Inflammatory macrophage treated with lipopolysaccharide for 4 hours (primary cell): Measurements from ENCODE around the gene NCBP1.
"Not testable (repeated sequence)": the region's sequence is repeated elsewhere in the genome, so short reads cannot be mapped to it uniquely, and the experiment has no call there.

Experiments used
- DNase-seq: peaks from one replicate; pipeline ENCODE4 v3.0.0-alpha.2; 2020

Gene NCBP1, protein sequence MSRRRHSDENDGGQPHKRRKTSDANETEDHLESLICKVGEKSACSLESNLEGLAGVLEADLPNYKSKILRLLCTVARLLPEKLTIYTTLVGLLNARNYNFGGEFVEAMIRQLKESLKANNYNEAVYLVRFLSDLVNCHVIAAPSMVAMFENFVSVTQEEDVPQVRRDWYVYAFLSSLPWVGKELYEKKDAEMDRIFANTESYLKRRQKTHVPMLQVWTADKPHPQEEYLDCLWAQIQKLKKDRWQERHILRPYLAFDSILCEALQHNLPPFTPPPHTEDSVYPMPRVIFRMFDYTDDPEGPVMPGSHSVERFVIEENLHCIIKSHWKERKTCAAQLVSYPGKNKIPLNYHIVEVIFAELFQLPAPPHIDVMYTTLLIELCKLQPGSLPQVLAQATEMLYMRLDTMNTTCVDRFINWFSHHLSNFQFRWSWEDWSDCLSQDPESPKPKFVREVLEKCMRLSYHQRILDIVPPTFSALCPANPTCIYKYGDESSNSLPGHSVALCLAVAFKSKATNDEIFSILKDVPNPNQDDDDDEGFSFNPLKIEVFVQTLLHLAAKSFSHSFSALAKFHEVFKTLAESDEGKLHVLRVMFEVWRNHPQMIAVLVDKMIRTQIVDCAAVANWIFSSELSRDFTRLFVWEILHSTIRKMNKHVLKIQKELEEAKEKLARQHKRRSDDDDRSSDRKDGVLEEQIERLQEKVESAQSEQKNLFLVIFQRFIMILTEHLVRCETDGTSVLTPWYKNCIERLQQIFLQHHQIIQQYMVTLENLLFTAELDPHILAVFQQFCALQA

DNA sequence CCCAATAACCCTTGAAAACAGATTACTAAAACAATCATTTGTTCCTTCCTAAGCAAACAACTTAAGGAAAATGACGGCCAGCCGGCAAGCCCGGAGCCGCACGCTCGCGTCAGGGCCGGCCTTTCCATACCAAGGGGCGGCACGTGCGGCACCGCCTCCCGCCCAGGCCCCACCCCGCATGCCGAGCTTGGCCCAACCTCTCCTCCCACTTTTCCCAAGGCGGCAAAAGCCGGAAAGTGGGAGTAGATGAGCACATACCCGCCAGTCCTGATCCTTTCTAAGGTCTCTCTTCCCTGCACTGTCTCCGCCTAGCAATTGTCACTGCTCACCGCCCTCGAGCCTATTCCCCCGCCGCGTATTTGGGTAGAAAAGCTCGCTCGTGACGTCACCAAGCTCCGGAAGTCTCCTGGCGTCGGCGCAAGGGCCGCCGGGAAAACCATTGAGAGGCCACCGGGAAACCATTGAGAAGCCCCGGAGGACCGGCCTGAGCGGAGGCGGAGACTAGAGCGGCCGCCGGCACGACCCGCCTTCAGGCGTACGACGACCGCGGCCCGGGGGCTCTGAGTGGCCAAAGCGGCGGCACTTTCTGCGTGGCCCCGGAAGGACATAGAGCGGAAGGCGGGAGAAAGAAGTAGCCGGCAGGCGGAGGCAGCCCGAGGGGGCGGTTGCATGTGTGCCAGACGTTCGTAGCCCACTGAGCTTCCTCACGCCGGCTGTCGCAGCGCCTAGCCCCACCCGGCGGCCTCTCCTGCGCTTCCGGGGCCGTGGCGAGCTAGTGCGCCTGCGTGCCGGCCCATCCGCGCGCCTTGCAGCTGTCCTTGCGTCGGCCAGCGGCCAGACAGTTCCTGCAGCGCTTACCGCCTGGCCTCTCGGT lies at the start of gene NCBP1, which contains the start of gene TSTD2:
Gene NCBP1, plus strand, starts transcription at position 837 of the 874 bp plus-strand sequence. CDS start 61 bp downstream, outside the sequence.
Gene TSTD2, minus strand, starts transcription at position 384 of the 874 bp plus-strand sequence. CDS start 5,806 bp downstream, outside the sequence.
- peak; percentile 99 for DNase-seq

DNA sequence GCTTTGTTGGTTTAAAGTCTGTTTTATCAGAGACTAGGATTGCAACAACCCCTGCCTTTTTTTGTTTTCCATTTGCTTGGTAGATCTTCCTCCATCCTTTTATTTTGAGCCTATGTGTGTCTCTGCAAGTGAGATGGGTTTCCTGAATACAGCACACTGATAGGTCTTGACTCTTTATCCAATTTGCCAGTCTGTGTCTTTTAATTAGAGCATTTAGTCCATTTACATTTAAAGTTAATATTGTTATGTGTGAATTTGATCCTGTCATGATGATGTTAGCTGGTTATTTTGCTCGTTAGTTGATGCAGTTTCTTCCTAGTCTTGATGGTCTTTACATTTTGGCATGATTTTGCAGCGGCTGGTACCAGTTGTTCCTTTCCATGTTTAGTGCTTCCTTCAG lies 48.8 kb upstream of the NCBP1 start:
- DNase-seq: not testable (repeated sequence)

DNA sequence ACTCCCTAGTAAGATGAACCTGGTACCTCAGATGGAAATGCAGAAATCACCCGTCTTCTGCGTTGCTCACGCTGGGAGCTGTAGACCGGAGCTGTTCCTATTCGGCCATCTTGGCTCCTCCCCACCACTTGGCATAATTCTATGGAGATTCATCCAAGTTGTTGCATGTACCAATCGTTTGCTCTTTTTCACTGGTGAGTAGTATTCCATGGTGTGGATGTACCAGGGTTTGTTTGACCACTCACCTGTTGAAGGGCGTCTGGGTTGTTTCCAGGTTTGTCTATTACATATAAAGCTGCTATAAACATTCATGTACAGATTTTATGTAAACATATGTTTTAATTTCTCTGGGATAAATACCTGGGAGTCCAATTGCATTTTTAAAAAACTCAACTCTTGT lies 46.7 kb upstream of the NCBP1 start:
- not testable (repeated sequence) for DNase-seq

DNA sequence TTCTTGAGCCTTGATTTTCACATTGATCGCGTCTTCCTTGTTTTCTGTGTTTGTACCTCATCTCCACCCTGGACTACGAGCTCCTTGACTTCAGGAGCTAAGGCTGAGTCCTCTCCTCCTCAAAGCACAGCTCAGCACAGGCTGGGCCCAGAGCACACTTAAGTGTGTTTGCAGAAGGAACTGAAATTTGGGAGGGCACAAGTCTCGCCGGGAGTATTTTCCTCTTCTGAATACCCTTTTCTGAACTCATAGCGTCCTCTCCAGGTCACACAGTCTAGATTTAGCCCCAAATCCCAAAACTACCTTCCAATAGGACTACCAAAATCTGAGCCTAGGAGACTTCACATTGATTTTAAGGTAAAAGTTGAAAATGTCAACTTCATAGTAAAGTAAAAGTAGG lies 42.1 kb upstream of the NCBP1 start:
- no peak for DNase-seq

DNA sequence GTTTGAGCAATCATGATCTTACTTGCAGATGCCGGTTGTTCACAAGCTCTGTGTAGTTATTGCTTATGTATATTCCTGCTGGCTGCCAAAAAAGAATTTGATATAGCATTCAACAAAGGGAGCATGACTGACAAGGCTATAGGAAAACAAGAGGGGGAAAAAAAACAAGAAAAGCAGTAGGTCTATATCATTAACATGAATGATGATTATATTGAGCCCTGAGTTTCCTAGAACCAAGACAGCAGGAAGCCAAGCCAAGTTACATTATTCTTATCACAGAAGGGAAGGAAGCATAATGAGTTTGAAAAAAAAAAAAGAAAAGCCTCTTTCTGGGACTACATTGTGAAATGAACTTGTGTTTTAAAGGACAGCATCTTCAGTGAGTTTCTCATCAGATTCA lies 41.5 kb upstream of the NCBP1 start:
- DNase-seq: no peak

DNA sequence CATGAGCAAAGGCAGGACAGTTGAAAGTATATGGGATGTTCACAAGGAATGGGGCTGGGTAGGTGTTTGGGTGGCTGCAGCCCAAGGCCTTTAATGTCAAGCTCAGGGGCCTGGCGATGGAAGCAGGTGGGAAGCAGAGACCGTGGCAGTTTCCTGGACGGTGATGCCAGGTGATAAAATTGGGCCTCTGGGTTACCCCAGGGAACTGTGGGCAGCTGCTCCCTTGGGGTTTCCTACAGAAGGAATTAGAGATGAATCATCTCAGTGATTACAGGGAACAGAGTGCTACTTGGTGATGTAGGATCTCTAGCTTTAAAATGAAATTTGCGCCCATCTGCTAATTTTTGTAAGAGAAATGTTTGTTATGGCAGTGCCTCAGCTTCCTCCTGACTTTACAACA lies 39.7 kb upstream of the NCBP1 start:
- DNase-seq: no peak

DNA sequence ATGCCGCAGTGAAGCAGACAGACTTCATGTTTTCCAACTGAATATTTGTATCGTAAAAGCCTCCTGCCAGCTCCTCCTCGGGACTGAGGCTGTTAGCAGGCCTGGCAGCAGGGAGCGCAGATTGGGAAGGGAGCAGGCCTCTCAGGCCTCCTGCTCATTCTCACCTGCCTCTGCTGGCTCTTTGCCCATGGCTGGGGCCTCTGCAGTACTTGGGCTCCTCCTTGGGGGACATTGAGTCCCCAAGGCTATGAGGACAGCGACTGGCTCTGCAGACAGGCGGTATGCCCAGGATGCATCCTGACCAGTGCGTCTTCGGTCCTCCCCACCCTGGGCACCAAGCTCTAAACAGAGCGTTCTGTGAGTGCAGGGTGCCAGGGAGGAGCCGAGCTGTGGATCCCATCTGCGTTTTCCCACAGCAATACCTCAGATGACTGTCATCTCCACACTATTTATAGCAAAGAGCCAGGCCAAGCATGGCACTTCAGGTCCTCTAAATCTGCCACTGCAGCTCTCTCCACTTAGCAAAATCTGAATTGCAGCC lies 39.2 kb upstream of the NCBP1 start:
- DNase-seq: no peak

DNA sequence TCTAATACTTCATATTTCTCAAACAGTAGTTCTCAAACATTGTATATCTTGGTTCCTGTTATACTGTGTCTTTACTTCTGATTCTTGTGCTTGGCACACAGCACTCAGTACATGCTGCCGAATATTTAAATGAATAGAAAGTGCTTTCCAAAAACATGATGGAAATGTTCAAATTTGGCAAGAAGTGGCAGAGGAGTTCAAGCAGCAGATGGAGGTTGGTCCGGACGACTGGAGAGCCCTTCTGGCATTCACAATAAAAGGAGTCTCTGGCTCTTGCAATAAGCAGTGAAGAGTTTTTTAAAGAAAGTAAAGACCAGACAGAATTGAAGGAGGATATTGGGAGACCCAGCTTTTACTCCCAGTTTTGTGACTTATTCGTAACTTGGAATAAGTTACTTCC lies 36.7 kb upstream of the NCBP1 start:
- DNase-seq: no peak

DNA sequence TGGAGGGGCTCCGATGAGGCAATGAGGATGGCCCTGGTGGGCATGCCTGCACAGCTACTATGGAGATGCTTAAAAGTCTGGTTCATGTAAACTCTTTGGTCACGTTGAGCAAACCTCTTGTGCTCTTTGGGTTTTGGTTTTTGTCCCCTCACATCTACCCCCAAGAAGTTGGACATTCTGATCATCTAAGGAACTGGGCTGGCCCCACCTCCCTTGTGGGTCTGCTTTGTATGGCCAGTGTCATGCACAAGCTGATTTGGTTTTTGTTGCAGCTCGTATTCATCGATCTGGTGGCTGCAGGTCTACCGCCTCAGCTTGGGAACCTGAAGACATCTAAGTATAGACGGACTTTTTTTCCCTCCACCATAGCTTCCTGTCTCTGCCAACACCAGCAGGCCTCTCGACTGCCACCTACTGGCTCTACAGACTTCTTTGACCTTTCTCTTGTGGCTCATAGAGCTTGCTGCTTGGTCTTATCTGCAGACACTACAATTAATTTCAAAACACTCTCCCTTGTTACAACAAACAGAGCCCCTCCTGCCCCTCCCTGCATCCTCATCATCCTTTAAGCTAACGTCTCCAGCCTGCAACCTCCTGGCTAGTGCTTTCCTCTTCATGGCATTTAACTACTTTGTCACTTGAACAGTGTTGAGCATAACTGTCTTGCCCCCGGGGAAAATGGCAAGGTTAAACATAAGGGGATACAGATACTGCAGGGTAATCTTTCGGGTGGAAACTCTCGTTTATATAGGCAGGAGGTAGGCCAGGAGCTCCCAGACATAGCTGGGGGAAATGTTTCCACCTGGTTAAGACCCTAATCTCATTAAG lies 34.9 kb upstream of the NCBP1 start:
- peak; percentile 77 for DNase-seq

DNA sequence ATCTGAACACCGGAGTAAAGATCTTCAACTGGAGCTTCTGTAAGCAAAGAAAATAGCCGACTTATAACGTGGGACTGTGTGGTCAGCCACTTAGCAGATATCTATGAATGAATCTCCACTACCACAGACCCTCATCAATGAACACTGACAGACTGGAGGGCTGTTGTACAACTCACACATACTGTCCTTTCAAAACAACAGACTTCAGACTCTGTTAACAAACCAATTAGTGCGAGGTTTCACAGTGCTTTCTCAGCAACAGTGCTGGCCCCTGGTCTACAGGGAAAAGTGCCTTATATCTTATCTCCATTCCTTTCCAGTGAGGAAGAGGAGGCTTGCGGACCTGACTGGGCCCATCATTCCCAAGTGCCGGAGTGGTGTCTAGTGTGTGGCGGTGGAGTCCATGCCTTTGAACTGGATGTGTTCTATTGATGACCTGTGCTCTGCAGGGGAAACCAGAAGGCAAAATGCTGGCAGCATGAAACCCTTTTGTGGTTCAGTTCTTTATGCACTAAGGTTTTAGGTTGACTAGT lies 34.2 kb upstream of the NCBP1 start:
- DNase-seq: no peak

DNA sequence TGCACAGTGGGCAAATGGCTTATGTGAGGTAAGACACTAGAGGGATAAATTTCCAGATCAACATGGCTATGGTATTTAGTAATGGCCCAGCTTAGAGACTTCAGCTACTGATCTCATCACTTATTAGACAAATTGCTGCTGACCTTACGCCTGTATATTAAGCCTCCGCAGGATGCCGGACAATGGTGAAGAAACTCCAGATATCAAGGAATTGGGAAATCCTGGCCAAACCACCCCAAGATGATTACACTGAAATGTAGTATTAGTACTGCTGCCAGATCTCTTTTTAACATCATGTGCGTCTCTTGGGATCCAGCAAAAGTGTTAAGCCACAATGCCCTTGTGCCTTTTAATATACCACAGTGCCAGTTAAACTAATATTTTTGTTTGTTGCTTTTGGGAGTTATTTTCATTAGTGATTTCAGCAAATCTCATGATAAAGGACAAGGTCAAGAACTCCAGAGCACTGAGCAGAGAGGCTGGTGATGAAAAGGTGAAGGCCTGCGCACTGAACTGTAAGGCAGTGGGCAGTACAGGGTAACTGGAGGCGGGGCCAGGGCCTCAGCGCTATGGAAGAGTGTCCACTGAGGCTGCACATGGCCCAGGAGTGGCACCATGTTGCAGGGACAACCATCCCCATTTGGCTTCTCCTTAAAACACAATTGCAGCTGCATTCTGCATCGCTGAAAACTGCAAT lies 32.9 kb upstream of the NCBP1 start:
- DNase-seq: no peak

DNA sequence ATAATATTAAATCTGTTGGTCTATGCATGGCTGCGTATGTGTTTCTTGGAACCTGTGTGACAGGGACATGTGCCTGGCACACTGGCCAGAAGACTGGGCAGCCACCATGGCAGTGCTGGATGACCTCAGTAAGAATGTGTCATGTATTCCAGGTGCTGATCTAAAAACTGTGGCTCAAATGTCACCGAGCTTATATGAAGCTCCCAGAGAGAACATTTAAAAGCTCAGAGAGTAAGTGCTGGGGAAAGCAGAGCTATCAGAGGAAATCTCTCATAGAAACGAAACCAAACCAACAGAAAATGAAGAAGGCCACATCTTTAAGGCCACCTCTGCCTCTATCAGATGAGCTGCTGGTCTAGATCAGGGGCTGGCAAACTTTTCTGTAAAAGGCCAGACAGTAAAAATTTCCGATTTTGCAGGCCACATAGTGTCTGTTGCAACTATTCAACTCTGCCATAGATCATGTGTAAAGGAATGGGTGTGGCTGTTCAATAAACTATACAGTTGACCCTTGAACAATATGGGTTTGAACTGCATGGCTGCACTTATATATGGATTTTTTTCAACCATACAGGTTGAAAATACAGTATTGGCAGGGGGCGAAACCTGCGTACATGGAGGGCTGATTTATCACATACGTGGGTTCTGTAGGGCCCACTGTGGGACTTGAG lies 32.3 kb upstream of the NCBP1 start:
- no peak for DNase-seq

DNA sequence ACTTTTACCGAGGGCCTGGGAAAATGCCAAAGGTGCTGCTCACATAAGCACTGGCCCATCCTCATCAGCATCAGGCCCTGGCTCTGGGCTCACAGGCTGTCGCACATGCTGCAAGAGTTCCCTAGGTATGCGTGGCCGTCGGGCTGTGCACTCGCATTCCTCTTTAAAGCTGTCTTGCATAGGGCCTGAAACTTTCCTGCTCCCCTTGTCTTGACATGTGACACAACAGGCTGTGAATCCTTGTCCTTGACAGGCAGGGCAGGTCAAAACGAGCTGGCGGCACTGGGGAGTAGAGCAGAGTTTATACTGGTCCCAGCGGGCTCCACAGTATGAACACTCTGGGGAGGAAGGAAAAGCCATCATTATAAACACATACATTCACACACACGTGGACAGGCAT lies 31.2 kb upstream of the NCBP1 start:
- DNase-seq: no peak

DNA sequence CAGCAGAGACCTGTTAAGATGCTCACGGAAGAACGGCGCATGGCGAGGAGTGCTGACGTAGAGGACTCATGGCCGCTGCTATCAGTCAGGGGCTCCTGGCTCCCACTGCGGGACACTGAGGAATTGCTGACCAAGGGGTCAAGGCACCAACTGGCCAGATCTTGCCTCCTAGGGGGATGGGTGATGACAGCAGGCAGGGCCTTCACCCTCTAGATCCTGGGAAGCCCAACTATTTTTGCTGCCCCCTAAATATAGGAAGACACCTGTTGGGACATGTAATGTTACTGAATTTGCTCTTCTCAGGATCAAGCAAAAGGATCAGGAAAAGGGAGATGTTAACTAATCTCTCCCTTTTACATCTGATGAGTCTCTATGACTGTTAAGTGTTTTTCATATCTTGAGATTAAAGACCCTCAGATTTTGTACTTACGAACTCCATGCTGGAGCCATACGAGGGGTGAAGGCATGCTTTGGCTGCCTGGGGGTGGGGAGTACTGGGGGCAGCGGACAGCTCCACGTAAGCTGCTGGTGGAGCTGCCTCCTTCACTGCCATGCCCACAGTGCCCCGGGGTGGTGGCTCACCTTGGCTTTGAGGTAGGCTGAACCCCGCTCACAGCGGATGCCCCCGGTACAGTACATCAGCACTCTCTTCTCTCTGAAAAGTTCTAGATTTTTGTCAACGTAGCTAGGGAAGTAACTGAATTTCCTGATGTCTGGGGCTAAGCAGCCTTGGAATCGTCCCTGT lies 28.5 kb upstream of the NCBP1 start:
- no peak for DNase-seq

DNA sequence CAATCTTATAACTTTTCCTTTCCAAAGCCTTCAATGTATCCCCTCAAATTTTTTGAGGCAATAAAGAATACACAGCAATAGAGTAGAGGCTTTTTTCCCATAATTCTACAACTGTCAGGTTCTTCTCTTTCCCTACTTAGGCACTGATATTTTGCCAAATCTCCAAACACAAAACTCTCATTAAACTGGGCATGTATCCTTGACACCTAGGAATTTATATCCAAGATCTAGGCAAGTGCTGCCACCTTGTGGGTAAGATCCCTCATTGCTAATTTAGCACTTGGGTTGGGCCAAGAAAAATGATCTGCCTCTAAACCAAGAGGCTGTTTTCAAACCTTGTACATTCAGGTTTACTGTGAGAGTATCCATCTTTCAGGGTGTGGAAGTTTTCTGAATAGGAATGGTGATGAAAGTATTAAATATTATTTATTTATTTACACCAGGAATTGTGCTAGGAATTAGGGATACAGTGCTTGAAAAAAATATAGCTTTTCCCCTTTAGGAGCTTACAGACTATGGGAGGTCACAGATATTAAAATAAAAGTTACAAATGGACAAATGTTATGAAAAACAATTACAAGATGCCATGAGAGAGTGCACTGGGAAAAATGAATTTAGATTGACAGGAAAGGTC lies 18.1 kb upstream of the NCBP1 start:
- DNase-seq: peak; percentile 57

DNA sequence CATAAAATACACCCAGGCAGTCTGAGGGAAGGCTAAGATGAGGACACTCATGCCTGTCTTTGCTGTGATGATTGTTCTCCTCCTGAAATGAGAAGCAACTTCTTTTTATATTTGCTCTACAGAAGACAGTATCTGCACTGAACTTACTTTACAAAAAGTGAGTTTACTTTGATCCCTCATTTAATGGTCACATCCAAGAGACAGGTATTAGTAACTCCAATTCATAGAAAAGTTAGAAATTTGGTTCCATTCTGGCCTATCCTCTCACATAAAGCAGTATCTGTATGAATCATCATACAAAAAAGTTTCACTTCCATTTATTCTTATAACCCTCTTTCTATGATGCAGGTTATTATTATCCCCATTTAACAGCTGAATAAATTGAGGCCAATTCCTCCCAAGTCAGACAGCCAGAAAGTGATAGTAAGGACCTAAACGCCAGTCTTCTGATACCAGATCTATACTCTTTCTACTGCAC lies 15.6 kb upstream of the NCBP1 start:
- DNase-seq: peak; percentile 31

DNA sequence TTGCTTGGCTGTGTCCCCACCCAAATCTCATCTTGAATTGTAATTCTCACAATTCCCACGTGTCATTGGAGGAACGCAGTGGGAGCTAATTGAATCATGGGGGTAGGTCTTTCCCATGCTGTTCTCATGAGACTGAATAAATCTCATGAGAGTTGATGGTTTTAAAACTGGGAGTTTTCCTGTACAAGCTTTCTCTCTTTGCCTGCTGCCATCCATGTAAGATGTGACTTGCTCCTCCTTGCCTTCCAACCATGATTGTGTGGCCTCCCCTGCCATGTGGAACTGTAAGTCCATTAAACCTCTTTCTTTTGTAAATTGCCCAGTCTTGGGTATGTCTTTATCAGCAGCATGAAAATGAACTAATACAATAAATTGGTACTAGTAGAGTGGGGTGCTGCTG lies 13.6 kb upstream of the NCBP1 start:
- not testable (repeated sequence) for DNase-seq

DNA sequence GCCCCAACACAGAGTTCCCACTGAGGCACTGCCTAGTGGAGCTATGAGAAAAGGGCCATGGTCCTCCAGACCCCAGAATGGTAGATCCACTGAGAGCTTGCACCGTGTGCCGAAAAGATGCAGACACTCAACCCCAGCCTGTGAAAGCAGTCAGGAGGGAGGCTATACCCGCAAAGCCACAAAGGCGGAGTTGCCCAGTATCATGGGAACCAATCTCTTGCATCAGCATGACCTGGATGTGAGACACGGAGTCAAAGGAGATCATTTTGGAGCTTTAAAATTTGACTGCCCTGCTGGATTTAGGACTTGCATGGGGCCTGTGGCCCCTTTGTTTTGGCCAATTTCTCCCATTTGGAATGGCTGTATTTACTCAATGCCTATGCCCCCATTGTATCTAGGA lies 11.1 kb upstream of the NCBP1 start:
- DNase-seq: not testable (repeated sequence)

DNA sequence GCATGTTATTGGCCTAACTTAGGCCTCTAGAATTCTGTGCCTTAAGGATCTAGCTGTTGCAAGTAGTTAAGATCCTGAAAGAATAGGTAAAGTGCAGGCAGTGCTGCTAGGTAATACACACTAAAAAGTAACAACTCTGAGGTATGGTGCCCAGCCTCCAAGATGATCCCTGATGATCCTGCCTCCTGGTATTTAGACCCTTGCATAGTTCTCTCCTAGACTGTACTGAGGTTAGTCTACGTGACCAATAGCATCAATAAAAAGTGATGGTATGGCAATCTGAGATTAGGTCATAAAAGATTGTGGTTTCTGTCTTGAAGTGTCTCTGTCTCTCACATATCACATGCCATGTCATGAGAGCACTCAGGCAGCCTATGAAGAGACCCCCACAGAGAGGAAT lies 9.7 kb upstream of the NCBP1 start:
- no peak for DNase-seq
